ENCODE data around the gene SSH2. TPM values are rescaled to one million over a fixed set of nuclear protein-coding genes. Genes with fewer than 3 reads are reported as not detected.

SSH2 gene
- total RNA-seq, 1 experiment from 2014 or later, result 45.1 TPM

- Histone ChIP-seq H2AFZ (no peak overlapping the region), H3K4me2 (no peak overlapping the region), H3K9me3 (ENCODE audit: insufficient read depth, low read depth) (no peaks in the 10 kb centered on the region), H3F3A (ENCODE audit: insufficient read depth, low read depth) (no peaks in the 10 kb centered on the region), H3K4me1 (replicated peaks; ENCODE audit: insufficient read depth) (no peaks in the 10 kb centered on the region), H4K20me1 (ENCODE audit: insufficient read depth) (no peaks in the 10 kb centered on the region), H3K9me2 (ENCODE audit: insufficient read depth) (no peaks in the 10 kb centered on the region), H3K79me2 (ENCODE audit: low read depth) (no peaks in the 10 kb centered on the region), H3K4me3 (no peak overlapping the region), H3K27ac (no peak overlapping the region), H3K36me3 (ENCODE audit: low read depth) (no peaks in the 10 kb centered on the region), H3K27me3 (ENCODE audit: insufficient read depth, low read depth) (no peaks in the 10 kb centered on the region)
- TF ChIP-seq EZH2 (IDR thresholded peaks at IDR 0.05; ENCODE audit: low read depth) (no peak), CTCF (conservative IDR thresholded peaks at IDR 0.05) (no peak)
- no TSS peak for BruUV-seq (replicated peaks)
- DNase-seq, result peak in 1 of 2 experiments; percentile 8
- POLR2A ChIA-PET (ENCODE audit: unreplicated experiment), result no interaction called here
- CTCF ChIA-PET, result no interaction called here
- intact Hi-C loops (cut with micrococcal nuclease; ENCODE audit: unreplicated experiment), result no loop called here
Observed at GRCh38 chr17:29576214-29577000, 353.6 kb downstream of the SSH2 start.

Other genes starting within 250 kb of the SSH2 start
- 1.4 and 1.5 TPM in 2 replicates for gene EFCAB5, start 11.4 kb upstream of the SSH2 start, total RNA-seq (2021)
- gene NSRP1, start 186.6 kb upstream of the SSH2 start, total RNA-seq (2021), result 34.3 and 37.9 TPM in 2 replicates